Measurements from ENCODE around the gene MYO18B. TPM values are rescaled to one million over a fixed set of nuclear protein-coding genes. Genes with fewer than 3 reads are reported as not detected.
A peak's percentile ranks its signal among the peaks of the same experiment; 100 is the strongest.

Gene MYO18B
- total and polyA plus RNA-seq, 2 of the 8 experiments (the other 6 are each of a cell fraction or from before 2014, with no cell fraction given), result 0.62 to 0.78 TPM

- peak overlapping the region; percentile 63; the same call in 1 of the 2 replicates for H2BK15ac ChIP-seq (ENCODE audit: low read length)
- 80% methylated on average over 9 of the region's 9 CpGs; no CpG with 5 or more reads in 1 of the 2 experiments for WGBS, 2 experiments (ENCODE audit: extremely low coverage in 1 of 2, insufficient coverage in 1 of 2, insufficient read length in 1 of 2, insufficient replicate concordance in 2 of 2, low coverage in 1 of 2, low lambda C conversion rate in 2 of 2, missing lambda C conversion rate in 1 of 2)
- peak overlapping the region; percentile 55; the same call in 1 of the 2 replicates for H2BK12ac ChIP-seq (ENCODE audit: low read depth, low read length)
- no peak overlapping the region for H3K27ac ChIP-seq (ENCODE audit: low read depth, low read length)
- no peaks in the 10 kb centered on the region for H3K79me2 ChIP-seq (ENCODE audit: control insufficient read depth in 1 of 2, insufficient read depth in 2 of 2, low read length in 2 of 2)
- H4K8ac ChIP-seq (ENCODE audit: extremely low read depth, insufficient read depth, low read length), result no peak overlapping the region
- H3K9me3 ChIP-seq (ENCODE audit: insufficient read depth in 2 of 2, low read depth in 1 of 2, low read length in 1 of 2), result no peaks in the 10 kb centered on the region
- peaks cover 0 to 13% (median 4%) of the 10 kb centered on the region in 4 experiments; a peak in 5 of 7 replicates for H3K4me1 ChIP-seq (replicated peaks in 1 of 4; ENCODE audit: control insufficient read depth in 3 of 4, insufficient read depth in 4 of 4, low read length in 3 of 4)
- no peak overlapping the region for H2AK5ac ChIP-seq (ENCODE audit: low read depth, low read length)
- H3K79me1 ChIP-seq (ENCODE audit: low read depth, low read length), result no peaks in the 10 kb centered on the region
- no peak overlapping the region for H3K4me3 ChIP-seq (ENCODE audit: extremely low read depth in 1 of 4, insufficient read depth in 2 of 4, low read depth in 3 of 4, low read length in 4 of 4)
- H3K56ac ChIP-seq (replicated peaks; ENCODE audit: insufficient read length, low read depth, low read length), result no peak overlapping the region
- peak overlapping the region; percentile 89; the same call in 1 of the 2 replicates for H2BK20ac ChIP-seq (ENCODE audit: low read length)
- H3K27me3 ChIP-seq (replicated peaks in 1 of 4; ENCODE audit: control insufficient read depth in 3 of 4, extremely low read depth in 1 of 4, insufficient read depth in 3 of 4, low read length in 3 of 4), result no peaks in the 10 kb centered on the region; a peak in 1 of 7 replicates
- H3K4ac ChIP-seq (replicated peaks; ENCODE audit: insufficient read length, low read depth, low read length), result no peak overlapping the region
- FAIRE-seq, result peak; percentile 19
- no peak overlapping the region for H4K5ac ChIP-seq (ENCODE audit: insufficient read length, low read depth, low read length)
- no peak overlapping the region for H3K4me2 ChIP-seq (ENCODE audit: insufficient read depth in 1 of 2, low read depth in 2 of 2, low read length in 2 of 2)
- DNase-seq (ENCODE audit: low read depth in 1 of 2, low spot score in 2 of 2), result no peak
- H2BK5ac ChIP-seq (ENCODE audit: low read depth, low read length), result no peak overlapping the region
- H3K23me2 ChIP-seq (ENCODE audit: low read depth, low read length), result no peaks in the 10 kb centered on the region; the same call in 1 of the 2 replicates
- H4K91ac ChIP-seq (replicated peaks; ENCODE audit: insufficient read length, low read length), result no peak overlapping the region
- CTCF ChIA-PET (ENCODE audit: partially characterized antibody), result interaction anchor here (0.7 to 2.0 kb wide), 6 partner anchors 18 to 388 kb away, joined by 3 to 6 read pairs (median 4); no protein-coding TSS in a partner anchor
- H3K18ac ChIP-seq (ENCODE audit: extremely low read depth, low read length), result peak overlapping the region; percentile 71; the same call in 1 of the 2 replicates
- no peak overlapping the region for H3K9ac ChIP-seq (replicated peaks in 1 of 4; ENCODE audit: extremely low read depth in 1 of 4, low read depth in 3 of 4, low read length in 3 of 4)
- H3K14ac ChIP-seq (ENCODE audit: insufficient read length), result no peak overlapping the region
- H3K23ac ChIP-seq (ENCODE audit: insufficient read length), result no peak overlapping the region
- H2AFZ ChIP-seq (ENCODE audit: low read length), result no peak overlapping the region
- H4K20me1 ChIP-seq (replicated peaks in 1 of 2; ENCODE audit: control insufficient read depth in 1 of 2, insufficient read depth in 2 of 2, low read length in 2 of 2), result no peaks in the 10 kb centered on the region
- H2BK120ac ChIP-seq (replicated peaks; ENCODE audit: low read depth, low read length), result no peak overlapping the region
- no peaks in the 10 kb centered on the region for H3K36me3 ChIP-seq (ENCODE audit: control insufficient read depth in 2 of 4, insufficient read depth in 4 of 4, low read length in 3 of 4)
- POLR2A ChIA-PET (ENCODE audit: partially characterized antibody), result no interaction called here
- TF ChIP-seq RBBP5 (IDR thresholded peaks at IDR 0.05; ENCODE audit: borderline replicate concordance, low read depth, low read length) (no peak), TAF1 (IDR thresholded peaks at IDR 0.05; ENCODE audit: low read depth, low read length) (no peak), E2F6 (IDR thresholded peaks at IDR 0.05) (no peak), RAD21 (IDR thresholded peaks at IDR 0.05 in 1 of 2, conservative IDR thresholded peaks at IDR 0.05 in 1 of 2; ENCODE audit: low read depth in 2 of 2, low read length in 2 of 2) (no peak), BCL11A (IDR thresholded peaks at IDR 0.05; ENCODE audit: low read depth in 2 of 2, low read length in 2 of 2) (no peak)
- TF ChIP-seq, protein P1, sequence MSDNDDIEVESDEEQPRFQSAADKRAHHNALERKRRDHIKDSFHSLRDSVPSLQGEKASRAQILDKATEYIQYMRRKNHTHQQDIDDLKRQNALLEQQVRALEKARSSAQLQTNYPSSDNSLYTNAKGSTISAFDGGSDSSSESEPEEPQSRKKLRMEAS (IDR thresholded peaks at IDR 0.05), result no peak
- TF ChIP-seq, protein P2, sequence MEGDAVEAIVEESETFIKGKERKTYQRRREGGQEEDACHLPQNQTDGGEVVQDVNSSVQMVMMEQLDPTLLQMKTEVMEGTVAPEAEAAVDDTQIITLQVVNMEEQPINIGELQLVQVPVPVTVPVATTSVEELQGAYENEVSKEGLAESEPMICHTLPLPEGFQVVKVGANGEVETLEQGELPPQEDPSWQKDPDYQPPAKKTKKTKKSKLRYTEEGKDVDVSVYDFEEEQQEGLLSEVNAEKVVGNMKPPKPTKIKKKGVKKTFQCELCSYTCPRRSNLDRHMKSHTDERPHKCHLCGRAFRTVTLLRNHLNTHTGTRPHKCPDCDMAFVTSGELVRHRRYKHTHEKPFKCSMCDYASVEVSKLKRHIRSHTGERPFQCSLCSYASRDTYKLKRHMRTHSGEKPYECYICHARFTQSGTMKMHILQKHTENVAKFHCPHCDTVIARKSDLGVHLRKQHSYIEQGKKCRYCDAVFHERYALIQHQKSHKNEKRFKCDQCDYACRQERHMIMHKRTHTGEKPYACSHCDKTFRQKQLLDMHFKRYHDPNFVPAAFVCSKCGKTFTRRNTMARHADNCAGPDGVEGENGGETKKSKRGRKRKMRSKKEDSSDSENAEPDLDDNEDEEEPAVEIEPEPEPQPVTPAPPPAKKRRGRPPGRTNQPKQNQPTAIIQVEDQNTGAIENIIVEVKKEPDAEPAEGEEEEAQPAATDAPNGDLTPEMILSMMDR (IDR thresholded peaks at IDR 0.05; ENCODE audit: control extremely low read depth in 1 of 3, insufficient read depth in 1 of 3, low read depth in 1 of 3, low read length in 3 of 3), result no peak
Observed at GRCh38 chr22:25942115-25942855, 200.3 kb downstream of the MYO18B start.
